ENCODE results near the gene S100A1. TPM values are rescaled to one million over a fixed set of nuclear protein-coding genes. Genes with fewer than 3 reads are reported as not detected.
A peak's percentile ranks its signal among the peaks of the same experiment; 100 is the strongest.

S100A1 gene
- total RNA-seq, 1 donor from 2014 or later, result not detected

DNA sequence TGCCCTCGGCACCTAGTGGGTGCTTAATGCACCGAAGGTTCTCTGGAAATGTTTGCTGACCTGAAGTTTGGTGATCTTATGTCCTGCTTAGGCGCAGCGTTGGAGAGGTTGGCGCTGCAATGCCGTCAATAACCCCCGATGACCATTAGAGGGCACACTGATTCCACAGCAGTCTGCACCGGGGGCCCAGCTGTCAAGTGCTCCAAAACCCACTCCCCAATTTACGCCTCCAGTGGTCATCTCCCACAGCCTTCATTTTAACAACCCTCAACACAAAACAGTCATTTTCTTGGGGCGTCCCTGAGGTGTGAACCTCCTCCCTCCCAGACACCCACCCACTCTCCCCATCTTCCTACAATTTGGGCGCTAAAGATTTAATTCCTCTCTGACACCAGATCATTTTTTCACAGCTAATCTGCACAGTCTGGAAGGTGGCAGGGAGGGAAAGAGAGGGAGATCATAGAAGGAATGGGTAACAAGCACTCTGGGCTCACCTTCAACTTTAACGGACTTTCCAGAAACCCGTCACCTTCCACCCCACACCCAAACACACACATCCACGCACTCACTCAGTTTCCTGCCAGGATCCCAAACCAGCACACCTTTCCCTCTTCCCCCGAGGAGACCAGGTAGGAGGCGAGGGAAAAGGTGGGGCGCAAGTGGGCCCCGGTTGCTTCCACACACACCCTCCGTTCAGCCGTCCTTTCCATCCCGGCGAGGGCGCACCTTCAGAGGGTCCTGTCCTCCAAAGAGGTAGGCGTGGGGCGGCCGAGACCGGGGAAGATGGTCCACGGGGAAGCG, 49.7 kb downstream of the S100A1 start:
- DNase-seq, result no peak

GRCh38 chr1:153678519-153679336, 50.5 kb downstream of the S100A1 start, which contains the start of gene NPR1:
Gene NPR1 (plus strand): TSS chr1:153678688. CDS start chr1:153679109, 421 bp downstream.
- ATAC-seq (peak; percentile 67), DNase-seq (peak; percentile 84)
- peaks cover 14% of the 10 kb centered on the region for H3K4me1 ChIP-seq
- peak within 1 kb of the TSS; percentile 74 for H3K27ac ChIP-seq
- no peaks in the 10 kb centered on the region for H3K36me3 ChIP-seq
- peaks cover 24% of the 10 kb centered on the region for H3K27me3 ChIP-seq
- TF ChIP-seq, protein P1, sequence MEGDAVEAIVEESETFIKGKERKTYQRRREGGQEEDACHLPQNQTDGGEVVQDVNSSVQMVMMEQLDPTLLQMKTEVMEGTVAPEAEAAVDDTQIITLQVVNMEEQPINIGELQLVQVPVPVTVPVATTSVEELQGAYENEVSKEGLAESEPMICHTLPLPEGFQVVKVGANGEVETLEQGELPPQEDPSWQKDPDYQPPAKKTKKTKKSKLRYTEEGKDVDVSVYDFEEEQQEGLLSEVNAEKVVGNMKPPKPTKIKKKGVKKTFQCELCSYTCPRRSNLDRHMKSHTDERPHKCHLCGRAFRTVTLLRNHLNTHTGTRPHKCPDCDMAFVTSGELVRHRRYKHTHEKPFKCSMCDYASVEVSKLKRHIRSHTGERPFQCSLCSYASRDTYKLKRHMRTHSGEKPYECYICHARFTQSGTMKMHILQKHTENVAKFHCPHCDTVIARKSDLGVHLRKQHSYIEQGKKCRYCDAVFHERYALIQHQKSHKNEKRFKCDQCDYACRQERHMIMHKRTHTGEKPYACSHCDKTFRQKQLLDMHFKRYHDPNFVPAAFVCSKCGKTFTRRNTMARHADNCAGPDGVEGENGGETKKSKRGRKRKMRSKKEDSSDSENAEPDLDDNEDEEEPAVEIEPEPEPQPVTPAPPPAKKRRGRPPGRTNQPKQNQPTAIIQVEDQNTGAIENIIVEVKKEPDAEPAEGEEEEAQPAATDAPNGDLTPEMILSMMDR (IDR thresholded peaks at IDR 0.05), result no peak
- peak within 1 kb of the TSS; percentile 67 for H3K4me3 ChIP-seq
- intact Hi-C loops (cut with DNase I), result loop anchor here (5.0 kb wide), 2 partner anchors 69 to 94 kb away; no protein-coding TSS in a partner anchor
- no peaks in the 10 kb centered on the region for H3K9me3 ChIP-seq

More for the DNA sequence above, 49.7 kb downstream of the S100A1 start:
- ATAC-seq, result peak; percentile 77
- Histone ChIP-seq H3K4me3 (peak overlapping the region; percentile 67), H3K27me3 (peaks cover 24% of the 10 kb centered on the region), H3K36me3 (no peaks in the 10 kb centered on the region), H3K9me3 (no peaks in the 10 kb centered on the region), H3K4me1 (peaks cover 14% of the 10 kb centered on the region), H3K27ac (peak overlapping the region; percentile 74)
- intact Hi-C loops (cut with DNase I), result loop anchor here (5.0 kb wide), 2 partner anchors 69 to 94 kb away; no protein-coding TSS in a partner anchor
- TF ChIP-seq, protein P1 (IDR thresholded peaks at IDR 0.05), result peak; percentile 90

GRCh38 chr1:153679337-153680119, 51.3 kb downstream of the S100A1 start:
- peak; percentile 63 for ATAC-seq
- Histone ChIP-seq H3K27ac (peak overlapping the region; percentile 74), H3K36me3 (no peaks in the 10 kb centered on the region), H3K27me3 (peaks cover 24% of the 10 kb centered on the region), H3K4me3 (peak overlapping the region; percentile 67), H3K4me1 (peaks cover 14% of the 10 kb centered on the region), H3K9me3 (no peaks in the 10 kb centered on the region)
- peak; percentile 74 for DNase-seq
- TF ChIP-seq, protein P1 (IDR thresholded peaks at IDR 0.05), result no peak
- intact Hi-C loops (cut with DNase I), result loop anchor here (5.0 kb wide), 2 partner anchors 68 to 93 kb away; no protein-coding TSS in a partner anchor

- H3K27ac ChIP-seq, result no peak overlapping the region
- peaks cover 24% of the 10 kb centered on the region for H3K27me3 ChIP-seq
- H3K4me1 ChIP-seq, result peaks cover 14% of the 10 kb centered on the region
- H3K9me3 ChIP-seq, result no peaks in the 10 kb centered on the region
- no peak for DNase-seq
- TF ChIP-seq, protein P1 (IDR thresholded peaks at IDR 0.05), result no peak
- no peak for ATAC-seq
- intact Hi-C loops (cut with DNase I), result no loop called here
- no peaks in the 10 kb centered on the region for H3K36me3 ChIP-seq
- peak overlapping the region; percentile 67 for H3K4me3 ChIP-seq
Observed at GRCh38 chr1:153680120-153680403, 51.8 kb downstream of the S100A1 start.

Other genes starting within 250 kb of the S100A1 start
- 266 TPM for gene S100A8, start 237.4 kb upstream of the S100A1 start, total RNA-seq
- not detected for gene S100A7A, start 211.9 kb upstream of the S100A1 start, total RNA-seq
- not detected for gene S100A7, start 167.8 kb upstream of the S100A1 start, total RNA-seq
- 1,046 TPM for gene S100A6, start 92.4 kb upstream of the S100A1 start, total RNA-seq
- gene S100A5, start 87.5 kb upstream of the S100A1 start, total RNA-seq, result not detected
- gene S100A4, start 82.6 kb upstream of the S100A1 start, total RNA-seq, result 377 TPM
- gene S100A3, start 79.2 kb upstream of the S100A1 start, total RNA-seq, result 1.3 TPM
- 5.6 TPM for gene S100A2, start 62.6 kb upstream of the S100A1 start, total RNA-seq
- 69.6 TPM for gene S100A16, start 15.3 kb upstream of the S100A1 start, total RNA-seq
- gene S100A14, start 12.1 kb upstream of the S100A1 start, total RNA-seq, result 112 TPM
- 76.1 TPM for gene S100A13, start 929 bp upstream of the S100A1 start, total RNA-seq
- gene CHTOP, start 5.6 kb downstream of the S100A1 start, total RNA-seq, result 63.5 TPM
- 32.7 TPM for gene SNAPIN, start 30.3 kb downstream of the S100A1 start, total RNA-seq
- 86.1 TPM for gene ILF2, start 42.6 kb downstream of the S100A1 start, total RNA-seq
- gene NPR1, start 50.3 kb downstream of the S100A1 start, total RNA-seq, result 69.4 TPM
- 72.3 TPM for gene INTS3, start 99.6 kb downstream of the S100A1 start, total RNA-seq
- 105 TPM for gene SLC27A3, start 147.0 kb downstream of the S100A1 start, total RNA-seq

All from upper lobe of right lung (tissue), 1 donor.